ENCODE data around the gene CD68.
A peak's percentile ranks its signal among the peaks of the same experiment; 100 is the strongest.

Gene CD68, protein sequence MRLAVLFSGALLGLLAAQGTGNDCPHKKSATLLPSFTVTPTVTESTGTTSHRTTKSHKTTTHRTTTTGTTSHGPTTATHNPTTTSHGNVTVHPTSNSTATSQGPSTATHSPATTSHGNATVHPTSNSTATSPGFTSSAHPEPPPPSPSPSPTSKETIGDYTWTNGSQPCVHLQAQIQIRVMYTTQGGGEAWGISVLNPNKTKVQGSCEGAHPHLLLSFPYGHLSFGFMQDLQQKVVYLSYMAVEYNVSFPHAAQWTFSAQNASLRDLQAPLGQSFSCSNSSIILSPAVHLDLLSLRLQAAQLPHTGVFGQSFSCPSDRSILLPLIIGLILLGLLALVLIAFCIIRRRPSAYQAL

DNA sequence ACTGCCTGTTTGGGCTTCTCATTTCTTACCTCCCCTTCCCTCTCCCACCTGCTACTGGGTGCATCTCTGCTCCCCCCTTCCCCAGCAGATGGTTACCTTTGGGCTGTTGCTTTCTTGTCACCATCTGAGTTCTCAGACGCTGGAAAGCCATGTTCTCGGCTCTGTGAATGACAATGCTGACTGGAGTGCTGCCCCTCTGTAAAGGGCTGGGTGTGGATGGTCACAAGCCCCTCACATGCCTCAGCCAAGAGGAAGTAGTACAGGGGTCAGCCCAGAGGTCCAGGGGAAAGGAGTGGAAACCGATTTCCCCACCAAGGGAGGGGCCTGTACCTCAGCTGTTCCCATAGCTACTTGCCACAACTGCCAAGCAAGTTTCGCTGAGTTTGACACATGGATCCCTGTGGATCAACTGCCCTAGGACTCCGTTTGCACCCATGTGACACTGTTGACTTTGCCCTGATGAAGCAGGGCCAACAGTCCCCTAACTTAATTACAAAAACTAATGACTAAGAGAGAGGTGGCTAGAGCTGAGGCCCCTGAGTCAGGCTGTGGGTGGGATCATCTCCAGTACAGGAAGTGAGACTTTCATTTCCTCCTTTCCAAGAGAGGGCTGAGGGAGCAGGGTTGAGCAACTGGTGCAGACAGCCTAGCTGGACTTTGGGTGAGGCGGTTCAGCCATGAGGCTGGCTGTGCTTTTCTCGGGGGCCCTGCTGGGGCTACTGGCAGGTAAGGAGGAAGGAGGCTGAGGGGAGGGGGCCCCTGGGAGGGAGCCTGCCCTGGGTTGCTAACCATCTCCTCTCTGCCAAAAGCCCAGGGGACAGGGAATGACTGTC, at the start of gene CD68:
CD68 (plus strand) TSS at position 638 of the 833 bp plus-strand sequence; CDS start at position 678, 40 bp downstream.
- peak; percentile 76 for DNase-seq

DNA sequence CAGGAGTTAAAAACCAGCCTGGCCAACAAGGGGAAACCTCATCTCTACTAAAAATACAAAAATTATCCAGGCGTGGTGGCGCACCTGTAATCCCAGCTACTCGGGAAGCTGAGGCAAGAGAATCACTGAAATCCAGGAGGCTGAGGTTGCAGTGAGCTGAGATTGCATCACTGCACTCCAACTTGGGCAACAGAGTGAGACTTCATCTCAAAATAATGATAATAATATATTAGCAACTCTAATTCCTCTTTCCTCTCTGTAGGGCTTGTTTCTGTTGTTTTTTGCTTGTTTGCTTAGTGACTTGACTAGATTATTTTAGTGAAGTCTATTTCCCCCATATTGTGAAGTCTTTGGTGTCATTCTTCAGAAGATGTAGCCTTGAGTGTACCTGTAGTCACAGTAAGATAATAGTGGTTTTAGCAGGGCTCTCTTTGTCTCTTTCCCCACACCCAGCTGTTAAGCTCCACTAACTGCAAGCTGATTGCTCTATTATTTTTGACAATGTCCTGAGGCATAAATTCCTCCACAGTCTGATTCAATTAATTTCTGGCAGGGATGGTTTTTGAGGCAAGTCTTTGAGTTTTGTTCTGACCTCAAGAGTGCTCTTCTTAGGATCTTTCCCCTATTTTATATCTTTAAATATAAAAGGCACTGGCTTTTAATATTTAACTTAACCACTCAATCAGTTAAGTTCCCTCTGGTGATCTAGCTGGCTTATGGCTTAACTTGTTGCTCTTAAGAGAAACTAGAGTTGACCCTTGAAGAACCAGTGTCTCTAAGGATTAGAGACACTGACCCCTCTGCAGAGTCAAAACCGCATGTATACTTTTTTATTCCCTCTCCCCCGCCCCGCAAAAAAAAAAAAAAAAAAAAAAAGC, 49.2 kb upstream of the CD68 start:
- no peak for DNase-seq

DNA sequence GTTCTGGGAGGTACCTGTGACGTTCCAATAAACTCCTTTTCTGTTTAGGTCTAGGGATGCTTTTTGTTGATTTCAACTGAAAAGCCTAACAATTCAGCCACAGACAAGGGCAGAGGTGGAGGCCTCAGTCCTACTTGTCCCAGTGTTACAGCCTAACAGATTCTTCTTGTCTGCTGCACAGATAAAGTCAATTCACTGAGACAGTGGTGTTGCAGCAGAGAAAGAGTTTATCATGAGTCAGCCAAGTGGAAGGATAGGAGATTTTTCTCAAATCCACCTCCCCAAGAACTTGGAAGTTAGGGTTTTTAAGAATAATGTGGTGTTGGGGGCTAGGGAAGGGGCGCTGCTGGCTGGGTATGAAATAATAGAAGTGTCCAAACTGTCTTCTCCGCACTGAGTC, 41.4 kb upstream of the CD68 start:
- no peak for DNase-seq

DNA sequence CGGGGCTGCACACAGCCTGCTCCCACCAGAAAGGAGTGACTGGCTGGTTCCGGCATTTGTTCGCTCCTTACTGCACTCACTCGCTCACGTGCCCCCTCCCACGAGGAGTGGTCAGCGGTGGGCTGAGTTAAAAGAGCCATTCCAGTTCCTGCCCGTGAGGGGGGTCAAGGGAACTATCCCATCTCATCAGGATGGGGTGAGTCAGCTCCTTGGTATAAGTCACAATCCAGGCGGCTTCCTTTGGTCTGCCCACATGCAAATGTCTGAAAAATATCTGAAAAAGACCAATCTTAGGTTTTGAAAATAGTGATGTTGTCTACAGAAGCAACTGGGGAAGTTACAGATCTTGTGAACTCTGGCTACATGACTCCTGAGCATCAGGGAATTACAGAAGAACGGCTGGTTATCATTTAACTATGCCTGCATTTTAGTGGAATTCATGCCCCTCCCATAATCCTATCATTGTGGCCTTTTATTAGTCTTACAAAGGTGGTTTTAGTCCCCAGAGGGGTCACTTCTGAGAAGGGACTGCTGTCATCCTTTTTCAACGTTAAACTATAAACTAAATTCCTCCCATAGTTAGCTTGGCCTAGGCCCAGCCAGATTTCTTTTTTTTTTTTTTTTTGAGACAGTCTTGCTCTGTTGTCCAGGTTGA, 40.4 kb upstream of the CD68 start:
- DNase-seq, result no peak

DNA sequence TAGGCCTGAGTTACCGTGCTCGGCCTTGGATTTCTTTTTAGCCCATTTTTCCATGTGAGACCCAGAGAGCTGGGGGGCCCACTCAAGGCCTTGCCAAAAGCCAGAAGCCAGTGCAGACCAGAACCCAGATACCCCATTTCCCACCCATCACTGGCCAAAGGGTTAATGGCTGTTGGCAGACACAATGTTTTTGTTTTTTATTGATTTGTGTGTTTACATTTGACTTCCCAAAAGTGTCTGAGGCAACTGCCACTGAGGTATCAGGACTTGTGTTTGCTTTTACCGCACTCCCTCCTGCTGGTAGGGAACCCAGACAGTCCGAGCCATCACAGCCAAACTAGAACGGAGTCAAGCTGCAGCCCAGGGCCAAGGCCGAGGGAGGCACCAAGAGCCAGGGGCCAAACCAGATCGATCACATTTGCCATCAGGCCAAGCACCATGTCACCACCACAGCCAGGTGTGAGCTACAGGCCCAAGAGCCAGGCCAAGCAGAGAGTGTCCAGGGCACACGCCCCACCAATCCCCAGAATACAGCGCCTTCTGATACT, 38.3 kb upstream of the CD68 start:
- DNase-seq, result no peak

DNA sequence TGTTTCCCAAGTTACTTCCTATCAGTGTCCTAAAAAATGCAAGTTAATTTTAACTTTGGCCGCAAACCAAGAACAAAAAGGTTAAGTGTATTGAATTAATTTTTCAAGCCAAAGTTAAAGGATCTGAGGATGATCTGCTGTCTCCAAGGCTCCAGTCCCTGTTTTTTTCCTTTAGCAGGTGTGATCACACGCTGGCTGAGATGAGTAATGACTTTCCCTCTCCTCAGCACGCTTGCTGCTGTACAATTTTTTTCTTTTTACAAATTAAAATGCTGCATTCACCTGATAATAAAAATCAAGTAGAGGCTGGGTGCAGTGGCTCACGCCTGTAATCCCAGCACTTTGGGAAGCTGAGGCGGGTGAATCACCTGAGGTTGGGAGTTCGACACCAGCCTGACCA, 34.5 kb upstream of the CD68 start:
- DNase-seq, result no peak

DNA sequence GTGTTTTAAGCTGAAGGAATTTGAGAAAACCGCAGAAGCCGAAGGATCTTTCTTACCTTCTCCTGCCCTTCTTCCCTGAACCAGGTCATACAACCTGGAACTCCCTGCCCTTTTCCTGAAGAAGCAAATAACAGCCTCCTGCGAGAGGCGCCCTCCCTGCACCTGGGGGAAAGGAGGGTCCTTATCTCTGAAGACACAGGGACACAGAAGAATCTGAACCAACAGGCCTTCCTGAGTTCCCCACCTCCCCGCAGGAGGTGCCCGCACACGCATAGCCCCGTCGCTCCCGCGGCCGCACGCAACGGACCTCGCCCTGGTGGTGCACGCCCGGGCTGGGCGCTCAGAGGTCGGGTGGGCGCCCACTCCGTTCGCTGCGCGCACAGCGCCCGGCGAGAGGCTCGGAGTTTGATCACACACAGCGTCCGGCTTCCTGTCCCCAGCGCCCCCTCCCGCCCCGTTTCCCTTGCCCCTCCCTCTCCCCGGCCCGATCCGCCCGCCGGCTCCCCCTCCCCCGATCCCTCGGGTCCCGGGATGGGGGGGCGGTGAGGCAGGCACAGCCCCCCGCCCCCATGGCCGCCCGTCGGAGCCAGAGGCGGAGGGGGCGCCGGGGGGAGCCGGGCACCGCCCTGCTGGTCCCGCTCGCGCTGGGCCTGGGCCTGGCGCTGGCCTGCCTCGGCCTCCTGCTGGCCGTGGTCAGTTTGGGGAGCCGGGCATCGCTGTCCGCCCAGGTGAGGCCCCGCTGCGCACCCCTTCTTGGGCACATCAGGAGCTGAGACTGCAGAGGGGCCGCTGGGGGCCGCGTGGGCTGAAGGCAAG, 30.6 kb upstream of the CD68 start, which contains the start of gene TNFSF12:
TNFSF12 (plus strand) TSS at position 474 of the 816 bp plus-strand sequence; CDS start at position 570, 96 bp downstream.
- peak; percentile 64 for DNase-seq

DNA sequence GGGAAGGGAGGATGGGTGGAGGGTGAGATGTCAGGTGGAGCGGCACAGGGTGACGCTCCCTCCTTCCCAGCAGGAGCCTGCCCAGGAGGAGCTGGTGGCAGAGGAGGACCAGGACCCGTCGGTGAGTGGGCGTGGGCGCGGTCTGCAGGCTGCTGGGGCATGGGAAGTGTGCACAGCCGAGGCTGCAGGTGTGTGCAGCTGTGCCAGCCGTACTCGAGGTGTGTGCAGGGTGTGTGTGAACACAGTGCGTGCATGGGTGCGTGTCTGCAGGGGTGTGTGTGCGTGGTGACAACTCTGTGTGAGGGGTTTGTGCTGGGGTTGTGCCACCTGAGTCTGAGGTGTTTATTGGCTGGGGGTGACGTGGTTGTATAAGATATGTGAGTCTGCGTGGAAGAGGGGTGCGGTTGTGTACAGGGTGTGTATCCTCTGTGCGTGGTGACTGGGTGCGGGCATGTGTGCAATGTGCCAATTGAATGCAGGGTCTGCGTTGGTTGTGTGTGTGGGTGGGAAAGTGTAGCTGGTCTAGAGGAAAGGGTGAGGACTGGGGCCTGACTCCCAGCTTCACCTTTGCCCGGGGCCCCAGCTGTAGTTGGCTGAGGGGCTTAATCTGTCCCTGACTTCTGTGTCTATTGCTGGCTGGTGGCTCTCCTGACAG, 29.9 kb upstream of the CD68 start:
- DNase-seq, result peak; percentile 53

DNA sequence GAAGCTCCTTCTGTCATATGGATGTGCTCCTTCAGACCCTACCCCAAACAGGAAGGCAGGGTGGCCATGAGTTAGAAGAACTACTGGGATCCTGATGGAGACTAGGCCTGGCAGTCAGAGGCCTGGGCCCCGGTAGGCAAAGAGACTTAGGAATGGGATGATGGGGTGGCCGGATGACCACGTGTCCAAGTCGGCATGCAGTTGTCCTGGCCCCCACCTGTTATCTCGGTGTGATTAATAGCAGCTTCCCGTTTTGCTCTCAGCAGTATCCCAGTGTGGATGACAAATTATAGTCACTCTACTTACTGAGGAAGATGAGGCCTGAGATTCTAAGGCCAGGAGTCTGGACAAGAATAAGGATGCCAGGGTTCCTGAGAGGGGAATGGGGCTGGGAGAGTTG, 29.1 kb upstream of the CD68 start:
- no peak for DNase-seq

DNA sequence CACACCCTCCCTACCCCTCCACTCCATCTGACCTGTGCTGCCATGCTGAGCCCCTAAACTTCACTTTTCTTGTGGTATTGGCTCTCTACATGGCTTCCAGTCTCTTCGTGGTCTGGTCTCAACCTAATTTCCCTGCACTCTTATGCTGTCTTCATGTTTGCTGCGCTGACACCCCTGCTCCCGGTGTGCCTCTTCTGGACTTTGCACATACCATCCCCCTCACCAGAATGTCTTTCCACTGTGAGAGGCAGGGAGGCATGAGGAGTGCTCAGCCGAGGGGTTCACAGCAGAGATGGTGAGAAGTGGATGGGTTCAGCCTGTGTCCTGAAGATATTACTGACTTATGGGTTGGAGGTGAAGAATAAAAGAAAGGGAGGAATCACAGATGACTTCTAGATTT, 28.0 kb upstream of the CD68 start:
- DNase-seq, result no peak

DNA sequence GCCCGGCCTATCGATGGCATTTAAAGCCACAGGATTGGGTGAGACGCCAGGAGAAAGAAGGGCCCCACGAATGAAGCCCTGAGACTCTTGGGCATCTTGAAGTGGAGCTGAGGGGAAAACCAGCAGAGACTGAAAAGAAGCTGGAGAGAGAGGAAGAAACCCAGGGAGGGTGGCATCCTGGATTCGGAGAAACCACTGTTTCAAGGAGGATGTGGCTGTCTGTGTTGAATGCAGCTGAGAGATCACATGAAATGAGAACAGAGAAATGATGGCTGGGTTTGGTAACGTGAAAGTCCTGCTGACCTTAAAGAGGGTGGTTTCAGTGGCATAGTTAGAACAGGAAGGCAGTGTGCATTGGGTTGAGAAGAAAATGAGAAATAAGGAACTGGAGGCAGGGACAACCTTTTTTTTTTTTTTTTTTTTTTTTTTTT, 26.8 kb upstream of the CD68 start:
- peak; percentile 65 for DNase-seq

DNA sequence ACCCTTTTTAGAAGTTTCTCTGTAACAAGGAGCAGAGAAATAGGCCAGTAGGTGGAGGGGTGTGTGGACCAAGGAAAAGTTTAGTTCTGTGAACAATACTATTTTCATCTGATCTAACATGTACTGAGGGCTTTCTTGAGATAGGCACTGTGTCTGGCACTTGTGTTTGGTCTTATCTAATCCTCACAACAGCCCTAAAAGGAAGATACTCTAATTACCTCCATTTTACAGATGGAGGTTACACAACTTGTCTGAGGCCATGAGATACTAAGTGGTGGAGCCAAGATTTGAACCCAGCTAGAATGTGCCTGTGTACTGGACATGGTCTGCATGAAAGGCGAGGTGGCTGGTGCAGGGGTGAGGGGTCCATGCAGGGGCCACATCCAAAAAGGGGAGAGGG, 26.1 kb upstream of the CD68 start:
- DNase-seq, result no peak

DNA sequence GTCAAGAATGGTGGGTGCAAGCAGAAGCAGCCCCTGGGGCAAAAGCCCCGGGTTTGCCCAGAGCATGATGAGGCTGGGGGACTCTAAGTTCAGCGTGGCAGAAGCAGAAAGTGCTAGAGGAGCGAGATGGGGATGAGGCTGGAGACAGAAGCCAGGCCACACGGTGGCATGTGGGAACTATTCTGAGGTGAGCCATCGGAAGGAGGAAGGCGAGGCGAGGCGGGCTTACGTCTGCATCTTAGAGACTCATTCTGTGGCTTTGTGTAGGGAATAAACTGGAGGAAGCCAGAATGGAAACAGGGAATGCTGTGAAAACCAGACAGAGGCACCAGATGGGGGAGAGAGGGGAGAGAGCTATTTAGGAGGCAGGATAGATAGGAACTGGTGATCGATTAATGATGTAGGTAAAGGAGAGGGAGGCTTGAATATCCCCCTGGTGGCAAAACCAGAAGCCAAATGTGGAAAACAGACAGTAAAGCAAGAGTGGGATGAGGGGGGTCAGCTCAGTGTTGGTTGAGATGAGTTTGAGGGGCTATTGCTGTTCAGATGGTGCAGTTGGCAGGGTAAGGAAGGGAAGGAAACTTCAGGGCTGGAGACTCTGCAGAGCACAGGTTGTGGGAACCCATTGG, 24.0 kb upstream of the CD68 start:
- DNase-seq, result no peak

DNA sequence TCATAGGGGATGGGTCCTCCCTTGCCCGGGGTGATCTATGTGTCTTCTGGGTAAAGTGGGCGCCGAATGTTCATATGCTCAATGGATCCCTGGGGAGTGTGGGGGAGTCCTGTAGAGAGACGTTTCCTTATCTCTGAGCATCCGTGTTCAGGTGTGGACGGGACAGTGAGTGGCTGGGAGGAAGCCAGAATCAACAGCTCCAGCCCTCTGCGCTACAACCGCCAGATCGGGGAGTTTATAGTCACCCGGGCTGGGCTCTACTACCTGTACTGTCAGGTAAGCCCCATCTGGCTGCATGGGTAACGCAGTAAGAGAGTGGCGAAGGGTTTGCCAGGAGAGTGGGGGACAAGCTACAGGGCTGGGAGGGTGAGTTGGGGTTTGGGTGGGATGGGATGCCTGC, 22.8 kb upstream of the CD68 start:
- no peak for DNase-seq

DNA sequence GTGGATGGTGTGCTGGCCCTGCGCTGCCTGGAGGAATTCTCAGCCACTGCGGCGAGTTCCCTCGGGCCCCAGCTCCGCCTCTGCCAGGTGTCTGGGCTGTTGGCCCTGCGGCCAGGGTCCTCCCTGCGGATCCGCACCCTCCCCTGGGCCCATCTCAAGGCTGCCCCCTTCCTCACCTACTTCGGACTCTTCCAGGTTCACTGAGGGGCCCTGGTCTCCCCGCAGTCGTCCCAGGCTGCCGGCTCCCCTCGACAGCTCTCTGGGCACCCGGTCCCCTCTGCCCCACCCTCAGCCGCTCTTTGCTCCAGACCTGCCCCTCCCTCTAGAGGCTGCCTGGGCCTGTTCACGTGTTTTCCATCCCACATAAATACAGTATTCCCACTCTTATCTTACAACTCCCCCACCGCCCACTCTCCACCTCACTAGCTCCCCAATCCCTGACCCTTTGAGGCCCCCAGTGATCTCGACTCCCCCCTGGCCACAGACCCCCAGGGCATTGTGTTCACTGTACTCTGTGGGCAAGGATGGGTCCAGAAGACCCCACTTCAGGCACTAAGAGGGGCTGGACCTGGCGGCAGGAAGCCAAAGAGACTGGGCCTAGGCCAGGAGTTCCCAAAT, 22.2 kb upstream of the CD68 start:
- DNase-seq, result no peak

DNA sequence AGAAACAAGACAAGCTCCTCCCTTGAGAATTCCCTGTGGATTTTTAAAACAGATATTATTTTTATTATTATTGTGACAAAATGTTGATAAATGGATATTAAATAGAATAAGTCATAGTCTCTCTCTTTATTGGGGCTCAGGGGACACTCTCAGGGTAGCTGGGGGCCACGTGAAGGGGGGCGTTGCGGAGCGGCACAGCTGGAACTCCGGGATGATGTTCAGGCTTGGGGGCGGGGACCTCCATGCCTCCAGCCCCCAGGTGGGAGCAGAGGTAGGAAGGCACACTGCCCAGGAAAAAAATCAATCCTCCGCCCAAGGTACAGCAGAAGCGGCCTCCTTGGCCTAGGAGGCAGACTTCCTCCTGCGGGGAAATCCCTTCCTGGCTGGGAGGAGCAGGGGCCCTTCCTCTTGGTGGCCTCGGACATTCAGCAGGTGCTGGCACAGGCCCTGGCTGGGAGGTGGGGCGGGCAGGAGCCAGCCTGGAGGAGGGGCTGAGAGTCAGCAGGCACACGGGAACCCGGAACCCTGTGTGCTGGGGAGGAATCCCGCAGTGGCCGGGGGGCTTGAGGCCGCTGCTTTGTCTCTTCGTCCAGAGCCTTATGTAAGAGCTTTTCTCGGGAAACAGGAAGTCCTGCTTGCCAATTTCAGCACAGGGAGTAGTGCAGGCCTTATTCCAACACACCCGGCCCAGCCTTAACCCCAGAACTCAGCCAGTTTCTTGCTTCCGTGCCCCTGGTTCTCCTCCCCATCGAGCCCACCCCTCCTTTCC, 21.5 kb upstream of the CD68 start:
- peak; percentile 31 for DNase-seq

DNA sequence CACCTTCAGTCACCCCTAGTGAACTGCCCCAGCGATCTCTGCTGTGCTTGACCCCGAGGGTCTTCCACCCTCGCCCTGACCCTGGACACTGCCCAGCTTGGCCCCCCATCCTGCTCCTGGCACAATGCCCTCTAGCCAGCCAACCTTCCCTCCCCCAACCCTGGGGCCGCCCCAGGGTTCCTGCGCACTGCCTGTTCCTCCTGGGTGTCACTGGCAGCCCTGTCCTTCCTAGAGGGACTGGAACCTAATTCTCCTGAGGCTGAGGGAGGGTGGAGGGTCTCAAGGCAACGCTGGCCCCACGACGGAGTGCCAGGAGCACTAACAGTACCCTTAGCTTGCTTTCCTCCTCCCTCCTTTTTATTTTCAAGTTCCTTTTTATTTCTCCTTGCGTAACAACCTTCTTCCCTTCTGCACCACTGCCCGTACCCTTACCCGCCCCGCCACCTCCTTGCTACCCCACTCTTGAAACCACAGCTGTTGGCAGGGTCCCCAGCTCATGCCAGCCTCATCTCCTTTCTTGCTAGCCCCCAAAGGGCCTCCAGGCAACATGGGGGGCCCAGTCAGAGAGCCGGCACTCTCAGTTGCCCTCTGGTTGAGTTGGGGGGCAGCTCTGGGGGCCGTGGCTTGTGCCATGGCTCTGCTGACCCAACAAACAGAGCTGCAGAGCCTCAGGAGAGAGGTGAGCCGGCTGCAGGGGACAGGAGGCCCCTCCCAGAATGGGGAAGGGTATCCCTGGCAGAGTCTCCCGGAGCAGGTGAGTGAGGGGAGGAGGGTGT, 20.7 kb upstream of the CD68 start, which contains the start of gene TNFSF13:
TNFSF13 (plus strand) TSS at position 207 of the 776 bp plus-strand sequence; CDS start at position 497, 290 bp downstream.
- DNase-seq, result no peak

All from CD4-positive, alpha-beta T cell treated with Interleukin-17A for 1 hour (primary cell).